Subcutaneous abdominal adipose tissue (tissue), 5 donors: ENCODE results near the gene WDPCP.

Source experiments
- H3K27ac ChIP-seq: one replicate; pipeline ENCODE4 v1.7.0; 2013; ENCODE audit warnings: low read depth, mild to moderate bottlenecking, inconsistent platforms, low read length, moderate library complexity
- H3K27me3 ChIP-seq, 5 donors: one replicate each; pipeline ENCODE4 v1.7.0; 2013; ENCODE audit warnings: low read length in 5 of 5, inconsistent platforms in 1 of 5; ENCODE audit not compliant: control insufficient read depth in 5 of 5, insufficient read depth in 4 of 5
- H3K36me3 ChIP-seq, 5 donors: one replicate each; pipeline ENCODE4 v1.7.0; 2013; ENCODE audit warnings: low read length in 5 of 5; ENCODE audit not compliant: control insufficient read depth in 5 of 5, insufficient read depth in 5 of 5
- H3K4me1 ChIP-seq, 5 donors: one replicate each; pipeline ENCODE4 v1.7.0; 2013; ENCODE audit warnings: low read length in 5 of 5, mild to moderate bottlenecking in 3 of 5, moderate library complexity in 1 of 5; ENCODE audit not compliant: control insufficient read depth in 5 of 5, insufficient read depth in 5 of 5
- H3K4me3 ChIP-seq, 5 donors: one replicate each; pipeline ENCODE4 v1.7.0; 2013; ENCODE audit warnings: low read length in 5 of 5, low read depth in 1 of 5
- H3K9ac ChIP-seq, 5 donors: one replicate each; pipeline ENCODE4 v1.7.0; 2013; ENCODE audit warnings: low read length in 5 of 5, mild to moderate bottlenecking in 4 of 5, moderate library complexity in 3 of 5
- H3K9me3 ChIP-seq, 5 donors: one replicate each; pipeline ENCODE4 v1.7.0; 2013; ENCODE audit warnings: low read length in 5 of 5; ENCODE audit not compliant: control insufficient read depth in 5 of 5
- donor health status: healthy.
- donor health status: healthy.
- donor health status: healthy.
- donor health status: healthy.
- donor health status: healthy.

WDPCP gene

DNA sequence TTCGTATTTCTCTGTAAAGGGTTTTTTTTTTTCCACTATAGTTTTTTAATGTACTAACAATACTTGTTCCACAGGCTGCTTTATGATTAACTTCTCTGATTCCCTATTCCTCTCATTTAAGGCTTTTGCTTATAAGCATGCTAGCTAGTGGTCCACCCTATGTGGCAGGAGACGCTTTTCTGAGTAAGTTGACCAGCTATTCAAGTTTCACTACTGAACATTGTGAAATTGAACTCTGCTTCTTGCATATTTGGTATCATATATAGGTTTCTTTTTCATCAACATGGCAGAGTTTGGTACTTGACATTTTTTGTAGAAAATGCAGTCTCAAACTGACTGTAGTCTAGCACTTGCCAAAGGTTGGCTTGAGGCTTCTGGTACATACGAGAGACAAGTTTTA lies 463.4 kb downstream of the WDPCP start:
- peaks cover 0 to 8% (median 4%) of the 10 kb centered on the region in 5 donors for H3K9me3 ChIP-seq
- H3K4me3 ChIP-seq = no peak overlapping the region
- H3K36me3 ChIP-seq = peaks cover 4 to 11% (median 8%) of the 10 kb centered on the region in 5 donors
- H3K27ac ChIP-seq = no peak overlapping the region
- H3K4me1 ChIP-seq = no peaks in the 10 kb centered on the region
- no peak overlapping the region for H3K9ac ChIP-seq
- H3K27me3 ChIP-seq = no peaks in the 10 kb centered on the region

- no peak overlapping the region for H3K27ac ChIP-seq
These were observed 464.1 kb downstream of the WDPCP start for GRCh38 chr2:63124218-63124617.

DNA sequence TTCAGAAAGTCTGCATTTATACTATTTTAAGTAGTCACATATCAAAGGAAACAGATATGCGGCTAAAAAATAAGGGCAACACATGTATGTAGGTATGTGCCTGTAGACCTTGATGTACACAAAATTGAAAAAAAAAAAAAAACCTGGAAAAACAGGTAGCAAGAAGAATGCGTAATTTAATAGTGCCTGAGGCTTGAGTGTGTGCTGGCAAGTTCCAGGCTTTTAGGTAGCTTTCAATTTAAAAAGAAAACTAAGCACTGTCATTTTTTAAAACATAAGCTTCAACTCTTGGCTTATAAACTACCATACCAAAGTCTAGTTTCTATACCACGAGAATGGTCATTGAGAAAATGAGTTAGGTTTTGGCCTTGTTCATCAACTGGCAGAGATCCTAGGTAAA lies 465.4 kb downstream of the WDPCP start:
- H3K36me3 ChIP-seq = peaks cover 9 to 19% (median 16%) of the 10 kb centered on the region in 5 donors
- H3K4me1 ChIP-seq = no peaks in the 10 kb centered on the region
- H3K27ac ChIP-seq = no peak overlapping the region
- no peak overlapping the region for H3K4me3 ChIP-seq
- no peak overlapping the region for H3K9ac ChIP-seq
- peaks cover 0 to 12% (median 6%) of the 10 kb centered on the region in 5 donors for H3K9me3 ChIP-seq
- H3K27me3 ChIP-seq = no peaks in the 10 kb centered on the region

More at GRCh38 chr2:63124218-63124617, 464.1 kb downstream of the WDPCP start:
- H3K4me1 ChIP-seq = no peaks in the 10 kb centered on the region
- H3K9me3 ChIP-seq = peaks cover 0 to 2% (median 2%) of the 10 kb centered on the region in 5 donors
- no peaks in the 10 kb centered on the region for H3K27me3 ChIP-seq
- H3K9ac ChIP-seq = no peak overlapping the region
- peaks cover 4 to 15% (median 10%) of the 10 kb centered on the region in 5 donors for H3K36me3 ChIP-seq
- H3K4me3 ChIP-seq = no peak overlapping the region

DNA sequence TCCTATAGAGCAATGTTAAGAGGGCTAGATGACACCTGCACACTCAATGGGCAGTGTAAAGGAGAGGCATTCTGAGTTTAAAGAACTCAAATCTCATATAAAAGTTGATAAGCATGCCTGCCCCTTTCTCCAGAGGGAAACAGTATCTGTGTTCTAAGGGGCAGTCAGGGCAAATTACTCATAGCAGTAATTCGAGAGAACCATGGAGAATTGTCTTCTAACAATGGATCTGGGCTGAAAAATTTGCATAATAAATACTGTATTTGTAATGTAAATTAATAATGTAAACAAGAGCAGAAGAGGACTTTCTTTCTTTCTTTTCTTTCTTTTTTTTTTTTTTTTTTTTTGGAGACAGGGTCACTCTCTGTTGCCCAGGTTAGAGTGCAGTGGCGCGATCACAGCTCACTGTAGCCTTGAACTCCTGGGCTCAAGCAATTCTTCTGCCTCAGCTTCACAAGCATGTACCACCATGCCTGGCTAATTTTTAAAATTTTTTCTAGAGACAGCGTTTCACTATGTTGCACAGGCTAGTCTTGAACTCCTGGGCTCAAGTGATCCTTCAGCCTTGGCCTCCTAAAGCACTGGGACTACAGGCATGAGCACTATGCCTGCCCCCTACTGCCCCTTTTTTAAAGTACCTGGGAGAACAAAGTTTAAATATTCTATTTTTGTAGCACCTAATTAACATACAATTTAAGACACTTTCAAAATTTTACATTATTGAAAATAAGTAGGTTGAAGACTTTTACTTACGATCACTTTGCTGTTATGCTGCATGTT lies 467.0 kb downstream of the WDPCP start:
- Histone ChIP-seq H3K36me3 (peaks cover 9 to 19% (median 16%) of the 10 kb centered on the region in 5 donors), H3K4me1 (no peaks in the 10 kb centered on the region), H3K9ac (no peak overlapping the region), H3K27me3 (no peaks in the 10 kb centered on the region), H3K4me3 (no peak overlapping the region), H3K27ac (no peak overlapping the region), H3K9me3 (peaks cover 3 to 17% (median 8%) of the 10 kb centered on the region in 5 donors)

DNA sequence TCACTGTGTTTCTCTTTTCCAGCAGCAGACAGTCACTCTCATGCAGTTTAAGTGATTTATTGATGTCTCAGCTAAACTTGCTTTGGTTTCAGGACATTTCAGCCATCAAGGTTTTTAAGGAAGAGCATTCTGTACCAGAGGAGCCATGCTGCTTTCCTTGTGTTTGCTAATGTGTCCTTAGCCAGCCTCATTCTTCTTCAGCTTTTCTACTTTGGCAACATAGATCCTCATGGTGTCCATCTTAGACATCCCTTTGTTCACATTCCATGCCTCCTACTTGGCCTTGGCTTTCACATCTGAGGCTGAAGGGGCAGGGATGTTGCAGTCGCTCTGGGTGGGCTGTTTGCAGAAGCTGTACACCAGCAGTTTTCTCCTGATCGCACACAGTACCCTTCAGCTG lies 469.5 kb downstream of the WDPCP start:
- Histone ChIP-seq H3K9me3 (peaks cover 3 to 19% (median 17%) of the 10 kb centered on the region in 5 donors), H3K27me3 (no peaks in the 10 kb centered on the region), H3K36me3 (peaks cover 9 to 19% (median 16%) of the 10 kb centered on the region in 5 donors), H3K9ac (no peak overlapping the region), H3K4me1 (no peaks in the 10 kb centered on the region), H3K27ac (no peak overlapping the region), H3K4me3 (peak overlapping the region in 1 of 5 donors; percentile 1)

DNA sequence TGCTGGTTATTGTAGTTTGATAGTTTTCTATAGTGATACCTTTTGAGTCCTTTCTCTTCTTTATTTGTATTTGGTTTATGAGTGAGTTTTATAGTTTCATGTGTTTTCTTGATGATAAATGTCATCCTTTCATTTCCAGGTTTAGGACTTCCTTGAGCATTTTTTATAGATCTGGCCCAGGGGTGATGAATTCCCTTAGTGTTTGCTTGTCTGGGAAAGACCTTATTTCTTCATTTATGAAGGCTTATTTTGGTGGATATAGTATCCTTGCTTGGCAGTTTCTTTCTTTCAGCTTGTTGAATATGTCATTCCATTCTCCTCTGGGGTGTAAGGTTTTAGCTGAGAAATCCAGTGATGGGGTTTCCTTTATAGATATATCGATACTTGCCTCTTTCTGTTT lies 483.8 kb downstream of the WDPCP start:
- Histone ChIP-seq H3K9ac (no peak overlapping the region), H3K27me3 (no peaks in the 10 kb centered on the region), H3K4me3 (no peak overlapping the region), H3K4me1 (no peaks in the 10 kb centered on the region), H3K36me3 (no peaks in the 10 kb centered on the region), H3K27ac (no peak overlapping the region), H3K9me3 (peaks cover 4 to 39% (median 31%) of the 10 kb centered on the region in 5 donors)

DNA sequence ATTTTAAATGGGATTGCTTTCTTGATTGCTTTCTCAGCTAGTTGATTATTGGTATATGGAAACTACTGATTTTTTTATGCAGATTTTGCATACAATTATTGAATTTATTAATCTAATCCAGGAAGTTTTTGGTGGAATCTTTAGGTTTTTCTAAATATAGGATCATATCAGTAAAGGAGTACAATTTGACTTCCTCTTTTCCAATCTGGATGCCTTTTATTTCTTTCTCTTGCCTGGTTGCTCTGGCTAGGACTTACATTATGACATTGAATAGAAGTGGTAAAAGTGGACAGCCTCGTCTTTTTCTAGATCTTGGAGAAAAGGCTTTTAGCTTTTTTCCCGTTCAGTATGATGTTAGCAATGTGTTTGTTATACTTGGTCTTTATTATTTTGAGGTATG lies 486.3 kb downstream of the WDPCP start:
- H3K9me3 ChIP-seq = peaks cover 4 to 39% (median 34%) of the 10 kb centered on the region in 5 donors
- no peak overlapping the region for H3K4me3 ChIP-seq
- H3K4me1 ChIP-seq = no peaks in the 10 kb centered on the region
- no peak overlapping the region for H3K9ac ChIP-seq
- no peaks in the 10 kb centered on the region for H3K27me3 ChIP-seq
- no peak overlapping the region for H3K27ac ChIP-seq
- H3K36me3 ChIP-seq = no peaks in the 10 kb centered on the region

GRCh38 chr2:63099032-63099431 lies 489.2 kb downstream of the WDPCP start:
- H3K27me3 ChIP-seq = no peaks in the 10 kb centered on the region
- H3K36me3 ChIP-seq = no peaks in the 10 kb centered on the region
- no peak overlapping the region for H3K4me3 ChIP-seq
- no peaks in the 10 kb centered on the region for H3K4me1 ChIP-seq
- peaks cover 0 to 27% (median 18%) of the 10 kb centered on the region in 5 donors for H3K9me3 ChIP-seq
- H3K27ac ChIP-seq = no peak overlapping the region
- no peak overlapping the region for H3K9ac ChIP-seq

DNA sequence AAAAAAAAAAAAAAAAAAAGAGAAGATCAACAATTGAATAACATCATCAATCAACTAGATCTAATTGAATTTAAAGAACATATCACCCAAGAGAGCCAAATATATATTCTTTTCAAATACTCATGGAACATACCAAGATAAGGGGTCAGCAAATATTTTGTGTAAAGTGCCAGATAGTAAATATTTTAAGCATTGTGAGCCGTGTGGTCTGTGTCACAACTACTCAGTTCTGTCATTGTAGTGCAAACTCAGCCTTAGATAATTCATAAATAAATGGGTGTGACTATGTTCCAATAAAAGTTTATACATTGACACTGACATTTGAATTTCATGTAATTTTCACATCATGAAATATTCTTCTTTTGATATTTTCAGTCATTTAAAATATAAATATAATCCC lies 491.8 kb downstream of the WDPCP start:
- H3K27me3 ChIP-seq = no peaks in the 10 kb centered on the region
- peaks cover 0 to 12% (median 4%) of the 10 kb centered on the region in 5 donors for H3K9me3 ChIP-seq
- no peak overlapping the region for H3K4me3 ChIP-seq
- H3K4me1 ChIP-seq = no peaks in the 10 kb centered on the region
- H3K36me3 ChIP-seq = no peaks in the 10 kb centered on the region
- H3K9ac ChIP-seq = no peak overlapping the region
- no peak overlapping the region for H3K27ac ChIP-seq

DNA sequence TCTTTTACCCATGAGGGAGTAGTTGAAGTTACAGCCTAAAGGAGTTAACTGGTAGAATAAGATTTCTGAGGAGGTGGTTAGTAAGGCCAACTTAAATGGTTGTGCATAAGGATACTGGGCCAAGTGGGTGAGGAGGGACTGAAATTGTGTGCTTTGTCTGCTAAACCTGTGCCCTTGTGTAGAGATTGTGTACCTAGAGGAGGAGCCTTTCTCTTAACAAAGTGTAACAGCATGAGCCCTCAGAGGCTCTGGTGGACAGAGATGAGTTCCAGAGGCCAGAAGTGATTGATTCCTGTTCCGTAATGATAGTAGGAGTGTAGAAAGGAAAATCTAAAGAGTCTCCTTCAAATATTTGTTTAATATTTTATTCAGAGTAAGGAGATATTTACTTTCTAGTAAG lies 494.8 kb downstream of the WDPCP start:
- Histone ChIP-seq H3K4me1 (no peaks in the 10 kb centered on the region), H3K9me3 (no peaks in the 10 kb centered on the region), H3K9ac (no peak overlapping the region), H3K27ac (no peak overlapping the region), H3K27me3 (no peaks in the 10 kb centered on the region), H3K36me3 (no peaks in the 10 kb centered on the region), H3K4me3 (no peak overlapping the region)
